Hepatocyte (in vitro differentiated cells): ENCODE data around the gene TRMT13. TPM values are rescaled to one million over a fixed set of nuclear protein-coding genes. Genes with fewer than 3 reads are reported as not detected.

ENCODE experiments used
- DNase-seq: peaks from one replicate; pipeline ENCODE4 v3.0.0-alpha.2; 2016; ENCODE audit warnings: low spot score
- H2AFZ ChIP-seq: fragments of 200-600 bp; sonication (generic); 2 replicates; pipeline ENCODE4 v1.6.0; 2016; ENCODE audit warnings: antibody characterized with exemption, mild to moderate bottlenecking
- H3K27ac ChIP-seq: fragments of 200-600 bp; sonication (generic); 2 replicates; pipeline ENCODE4 v1.5.1; 2016; ENCODE audit warnings: mild to moderate bottlenecking
- H3K27me3 ChIP-seq: fragments of 200-600 bp; sonication (generic); 2 replicates; pipeline ENCODE4 v1.6.1; 2016
- H3K36me3 ChIP-seq: fragments of 200-600 bp; sonication (generic); replicated peaks from 2 replicates; pipeline ENCODE4 v1.5.1; 2016; ENCODE audit warnings: low read depth; ENCODE audit not compliant: insufficient read depth
- H3K4me1 ChIP-seq: fragments of 200-600 bp; sonication (generic); 2 replicates; pipeline ENCODE4 v1.5.1; 2016; ENCODE audit warnings: mild to moderate bottlenecking, moderate library complexity; ENCODE audit not compliant: insufficient read depth
- H3K4me2 ChIP-seq: fragments of 200-600 bp; sonication (generic); 2 replicates; pipeline ENCODE4 v1.6.0; 2016
- H3K4me3 ChIP-seq: fragments of 200-600 bp; sonication (generic); 2 replicates; pipeline ENCODE4 v1.5.1; 2016; ENCODE audit warnings: mild to moderate bottlenecking
- H3K79me2 ChIP-seq: fragments of 200-600 bp; sonication (generic); 2 replicates; pipeline ENCODE4 v1.6.0; 2017; ENCODE audit warnings: mild to moderate bottlenecking
- H3K9me2 ChIP-seq: fragments of 200-600 bp; sonication (generic); replicated peaks from 2 replicates; pipeline ENCODE4 v1.6.0; 2017; ENCODE audit warnings: mild to moderate bottlenecking; ENCODE audit not compliant: insufficient read depth
- H3K9me3 ChIP-seq: fragments of 200-600 bp; sonication (generic); 2 replicates; pipeline ENCODE4 v1.5.1; 2016; ENCODE audit warnings: low read depth, mild to moderate bottlenecking
- H4K20me1 ChIP-seq: fragments of 200-600 bp; sonication (generic); 2 replicates; pipeline ENCODE4 v1.6.0; 2016; ENCODE audit warnings: mild to moderate bottlenecking; ENCODE audit not compliant: insufficient read depth, poor library complexity, severe bottlenecking
- CTCF ChIP-seq: fragments of 200-600 bp; sonication (generic); IDR thresholded peaks from 2 replicates; pipeline ENCODE4 v1.5.1; 2016; ENCODE audit warnings: antibody characterized with exemption, mild to moderate bottlenecking; ENCODE audit not compliant: poor library complexity
- EZH2 ChIP-seq: fragments of 200-600 bp; sonication (generic); IDR thresholded peaks from 2 replicates; pipeline ENCODE4 v1.6.1; 2016; ENCODE audit warnings: antibody characterized with exemption, mild to moderate bottlenecking, borderline replicate concordance
- EZH2phosphoT487 ChIP-seq: fragments of 200-600 bp; sonication (generic); IDR thresholded peaks from one replicate; pipeline ENCODE4 v1.6.1; 2018; ENCODE audit warnings: antibody characterized with exemption, mild to moderate bottlenecking, low read depth, moderate library complexity; ENCODE audit not compliant: unreplicated experiment, severe bottlenecking
- WGBS: methylation state at CpG from one replicate; pipeline ENCODE4 v1.1.6; 2016; ENCODE audit warnings: low lambda C conversion rate; ENCODE audit errors: missing lambda C conversion rate; 5-methylcytosine and 5-hydroxymethylcytosine counted together
- polyA plus RNA-seq: library from polyadenylated mRNA; unstranded; fragments of >200 nt; fragmentation: Nextera tagmentation; extraction: Ambion mirVana; gene quantifications from 2 replicates; pipeline ENCODE4 v1.2.1, GENCODE V29; 2016
- total RNA-seq: library from RNA; depleted of rRNA; stranded (reverse); fragments of >200 nt; gene quantifications from 2 replicates; pipeline ENCODE4 v1.2.3, GENCODE V29; 2014

The TRMT13 gene
- total and polyA plus RNA-seq, 2 experiments from 2014 or later = 8.9 to 18.8 TPM

GRCh38 chr1:100137602-100138001 lies 4.6 kb downstream of the TRMT13 start:
- Histone ChIP-seq H3K4me3 (no peak overlapping the region), H3K4me1 (peaks cover 10% of the 10 kb centered on the region), H3K36me3 (no peaks in the 10 kb centered on the region), H2AFZ (no peak overlapping the region), H3K9me3 (no peaks in the 10 kb centered on the region), H3K27ac (no peak overlapping the region), H3K79me2 (peaks cover 21% of the 10 kb centered on the region), H3K4me2 (no peak overlapping the region), H3K27me3 (no peaks in the 10 kb centered on the region), H4K20me1 (no peaks in the 10 kb centered on the region), H3K9me2 (no peaks in the 10 kb centered on the region)
- no peak for DNase-seq
- TF ChIP-seq EZH2phosphoT487 (no peak), EZH2 (no peak), CTCF (no peak)
- 97% methylated on average over 2 of the region's 2 CpGs for WGBS

- Histone ChIP-seq H3K36me3 (no peaks in the 10 kb centered on the region), H3K4me1 (no peaks in the 10 kb centered on the region), H4K20me1 (no peaks in the 10 kb centered on the region), H3K9me2 (no peaks in the 10 kb centered on the region), H3K79me2 (no peaks in the 10 kb centered on the region), H3K4me3 (no peak overlapping the region), H3K9me3 (no peaks in the 10 kb centered on the region), H3K4me2 (no peak overlapping the region), H3K27ac (no peak overlapping the region), H2AFZ (no peak overlapping the region), H3K27me3 (no peaks in the 10 kb centered on the region)
- no peak for DNase-seq
- 93% methylated on average over 4 of the region's 4 CpGs for WGBS
- TF ChIP-seq CTCF (no peak), EZH2 (no peak), EZH2phosphoT487 (no peak)
Measured at GRCh38 chr1:100141192-100141591, 8.2 kb downstream of the TRMT13 start.

- no peak for DNase-seq
- H3K4me2 ChIP-seq = no peak overlapping the region
- H2AFZ ChIP-seq = no peak overlapping the region
- H4K20me1 ChIP-seq = no peaks in the 10 kb centered on the region
- no peaks in the 10 kb centered on the region for H3K9me3 ChIP-seq
- H3K4me1 ChIP-seq = no peaks in the 10 kb centered on the region
- H3K9me2 ChIP-seq = no peaks in the 10 kb centered on the region
- no peaks in the 10 kb centered on the region for H3K79me2 ChIP-seq
- no peak overlapping the region for H3K4me3 ChIP-seq
- 79% methylated on average over 3 of the region's 3 CpGs for WGBS
- TF ChIP-seq CTCF = no peak
- no peak for TF ChIP-seq EZH2
- no peak for TF ChIP-seq EZH2phosphoT487
- H3K27ac ChIP-seq = no peak overlapping the region
- no peaks in the 10 kb centered on the region for H3K36me3 ChIP-seq
- H3K27me3 ChIP-seq = no peaks in the 10 kb centered on the region
Measured at GRCh38 chr1:100142343-100142742, 9.4 kb downstream of the TRMT13 start.

GRCh38 chr1:100145116-100145515 lies 12.2 kb downstream of the TRMT13 start:
- no peaks in the 10 kb centered on the region for H3K36me3 ChIP-seq
- no peaks in the 10 kb centered on the region for H3K27me3 ChIP-seq
- 73% methylated on average over 3 of the region's 3 CpGs for WGBS

More at GRCh38 chr1:100145116-100145515, 12.2 kb downstream of the TRMT13 start:
- Histone ChIP-seq H3K4me2 (no peak overlapping the region), H4K20me1 (no peaks in the 10 kb centered on the region), H3K4me3 (no peak overlapping the region), H2AFZ (no peak overlapping the region), H3K4me1 (no peaks in the 10 kb centered on the region), H3K27ac (no peak overlapping the region), H3K9me3 (no peaks in the 10 kb centered on the region), H3K9me2 (no peaks in the 10 kb centered on the region), H3K79me2 (no peaks in the 10 kb centered on the region)
- DNase-seq = no peak
- TF ChIP-seq CTCF (no peak), EZH2phosphoT487 (no peak), EZH2 (no peak)
